SK-N-SH (cell line): ENCODE results near the gene CNTN4. TPM values are rescaled to one million over a fixed set of nuclear protein-coding genes. Genes with fewer than 3 reads are reported as not detected.

ENCODE experiments used
- CTCF ChIA-PET: fragments of 300-600, 350-600 bp; formaldehyde crosslinking; extraction: SDS; loops from one replicate; lab custom pipeline; 2021; lab: Yijun Ruan, JAX
- POLR2A ChIA-PET: fragments of 350-600 bp; sonication (Branson Sonifier 250); formaldehyde crosslinking; extraction: SDS; loops from one replicate; lab custom pipeline; 2020; ENCODE audit warnings: antibody characterized with exemption, inconsistent platforms; lab: Yijun Ruan, JAX
- DNase-seq: peaks from one replicate; pipeline ENCODE4 v3.0.0; 2012
- H2AFZ ChIP-seq: fragments of 200-600 bp; sonication (generic); 2 replicates; pipeline ENCODE4 v1.8.1; 2016; ENCODE audit warnings: antibody characterized with exemption, mild to moderate bottlenecking, low read depth
- H3F3A ChIP-seq: fragments of 200-600 bp; sonication (generic); replicated peaks from 2 replicates; pipeline ENCODE3; 2016; ENCODE audit warnings: antibody characterized with exemption, mild to moderate bottlenecking; ENCODE audit not compliant: insufficient read depth
- H3K27ac ChIP-seq, 2 experiments: fragments of 200-500 bp in 1 of 2; fragments of 200-600 bp in 1 of 2; sonication (Bioruptor generic) in 1 of 2; sonication (generic), shearing (Covaris generic) in 1 of 2; 2 replicates each; pipeline versions ENCODE4 v1.5.1 to v1.6.1; 2014 to 2016; ENCODE audit warnings: low read depth in 2 of 2, inconsistent platforms in 1 of 2, low read length in 1 of 2, mild to moderate bottlenecking in 1 of 2, mixed read lengths in 1 of 2
- H3K27me3 ChIP-seq: fragments of 200-600 bp; sonication (generic), shearing (Covaris generic); 2 replicates; pipeline ENCODE4 v1.6.1; 2016; ENCODE audit warnings: mixed run types; ENCODE audit not compliant: insufficient read depth
- H3K36me3 ChIP-seq, 2 experiments: fragments of 200-500 bp in 1 of 2; fragments of 200-600 bp in 1 of 2; sonication (Bioruptor generic) in 1 of 2; sonication (generic) in 1 of 2; replicated peaks in 1 of 2; 2 replicates each; pipeline versions ENCODE3 to v1.5.1; 2014 to 2016; ENCODE audit warnings: low read length in 1 of 2, mild to moderate bottlenecking in 1 of 2; ENCODE audit not compliant: insufficient read depth in 2 of 2, control insufficient read depth in 1 of 2
- H3K4me1 ChIP-seq, 2 experiments: fragments of 200-500 bp in 1 of 2; fragments of 200-600 bp in 1 of 2; sonication (Bioruptor generic) in 1 of 2; sonication (generic), shearing (Covaris generic) in 1 of 2; 2 replicates each; pipeline versions ENCODE4 v1.5.1 to v1.6.1; 2014 to 2016; ENCODE audit warnings: low read depth in 1 of 2, low read length in 1 of 2, mixed run types in 1 of 2; ENCODE audit not compliant: insufficient read depth in 2 of 2, control insufficient read depth in 1 of 2
- H3K4me2 ChIP-seq: fragments of 200-600 bp; sonication (generic), shearing (Covaris generic); 2 replicates; pipeline ENCODE4 v1.6.1; 2017; ENCODE audit warnings: mixed run types
- H3K4me3 ChIP-seq, 2 experiments: fragments of 200-500 bp in 1 of 2; fragments of 200-600 bp in 1 of 2; sonication (Bioruptor generic) in 1 of 2; sonication (generic), shearing (Covaris generic) in 1 of 2; 2 replicates each; pipeline versions ENCODE4 v1.5.1 to v1.8.1; 2014 to 2016; ENCODE audit warnings: low read depth in 2 of 2, inconsistent platforms in 1 of 2, low read length in 1 of 2, mild to moderate bottlenecking in 1 of 2, mixed read lengths in 1 of 2, moderate library complexity in 1 of 2
- H3K79me2 ChIP-seq: fragments of 200-600 bp; sonication (generic); 2 replicates; pipeline ENCODE4 v1.8.1; 2017; ENCODE audit warnings: mild to moderate bottlenecking; ENCODE audit not compliant: insufficient read depth
- H3K9ac ChIP-seq: fragments of 200-600 bp; sonication (generic); 2 replicates; pipeline ENCODE4 v1.6.1; 2017; ENCODE audit warnings: mixed run types
- H3K9me2 ChIP-seq: fragments of 200-600 bp; sonication (generic); 2 replicates; pipeline ENCODE4 v1.6.1; 2017; ENCODE audit warnings: mixed run types
- H3K9me3 ChIP-seq: fragments of 200-600 bp; sonication (generic); 2 replicates; pipeline ENCODE4 v1.6.1; 2017; ENCODE audit warnings: mixed run types, mild to moderate bottlenecking, moderate library complexity
- H4K20me1 ChIP-seq: fragments of 200-600 bp; sonication (generic); 2 replicates; pipeline ENCODE4 v1.6.1; 2017; ENCODE audit warnings: mild to moderate bottlenecking, mixed run types; ENCODE audit not compliant: insufficient read depth
- CHD2 ChIP-seq: fragments of 150-350 bp; IDR thresholded peaks from 2 replicates; pipeline ENCODE4 v1.6.1; 2018; ENCODE audit warnings: low read length; ENCODE audit not compliant: partially characterized antibody
- EZH2phosphoT487 ChIP-seq: fragments of 200-600 bp; sonication (generic); IDR thresholded peaks from 2 replicates; pipeline ENCODE4 v1.6.1; 2017; ENCODE audit warnings: low read depth, mixed run types, mild to moderate bottlenecking, antibody characterized with exemption, moderate library complexity, borderline replicate concordance
- FOXM1 ChIP-seq: IDR thresholded peaks from 2 replicates; pipeline ENCODE4 v1.4.0; 2012; ENCODE audit warnings: low read depth, mild to moderate bottlenecking
- GABPA ChIP-seq: IDR thresholded peaks from 2 replicates; pipeline ENCODE4 v1.4.0; 2012; ENCODE audit warnings: low read depth, mild to moderate bottlenecking
- GATA2 ChIP-seq: sonication (generic); formaldehyde crosslinking; IDR thresholded peaks from 2 replicates; pipeline ENCODE4 v1.5.0; 2020; ENCODE audit warnings: mild to moderate bottlenecking, missing genetic modification reagents
- MXI1 ChIP-seq: IDR thresholded peaks from 2 replicates; pipeline ENCODE4 v1.6.1; 2012; ENCODE audit warnings: mild to moderate bottlenecking, low read depth, low read length, improper control_type of control experiment
- NFIC ChIP-seq: IDR thresholded peaks from 2 replicates; pipeline ENCODE4 v1.4.0; 2012; ENCODE audit warnings: borderline replicate concordance
- NRF1 ChIP-seq: IDR thresholded peaks from 2 replicates; pipeline ENCODE4 v1.6.1; 2012; ENCODE audit warnings: low read depth, mild to moderate bottlenecking, low read length
- PBX3 ChIP-seq: IDR thresholded peaks from 2 replicates; pipeline ENCODE4; 2012
- RCOR1 ChIP-seq: fragments of 150-350 bp; IDR thresholded peaks from 2 replicates; pipeline ENCODE4 v1.6.1; 2017; ENCODE audit warnings: antibody characterized with exemption, low read length
- RFX5 ChIP-seq: IDR thresholded peaks from 2 replicates; pipeline ENCODE4 v1.6.1; 2012; ENCODE audit warnings: mild to moderate bottlenecking, improper control_type of control experiment, low read length
- RXRA ChIP-seq: IDR thresholded peaks from 2 replicates; pipeline ENCODE4 v1.4.0; 2012; ENCODE audit warnings: low read depth, mild to moderate bottlenecking, borderline replicate concordance
- SMC3 ChIP-seq: IDR thresholded peaks from 2 replicates; pipeline ENCODE4 v1.6.1; 2012; ENCODE audit warnings: low read depth, low read length, improper control_type of control experiment
- TAF1 ChIP-seq: IDR thresholded peaks from 2 replicates; pipeline ENCODE4 v1.6.1; 2012; ENCODE audit warnings: low read depth, mild to moderate bottlenecking, low read length, moderate library complexity, borderline replicate concordance
- TCF12 ChIP-seq: IDR thresholded peaks from 2 replicates; pipeline ENCODE4 v1.4.0; 2012
- TEAD4 ChIP-seq: IDR thresholded peaks from 2 replicates; pipeline ENCODE4 v1.4.0; 2012; ENCODE audit warnings: mild to moderate bottlenecking, borderline replicate concordance; ENCODE audit not compliant: insufficient read depth
- YY1 ChIP-seq: IDR thresholded peaks from 2 replicates; pipeline ENCODE4 v1.4.0; 2012; ENCODE audit warnings: low read depth, mild to moderate bottlenecking
- WGBS: methylation state at CpG from one replicate; pipeline ENCODE4 v1.1.6; 2017; ENCODE audit warnings: low lambda C conversion rate; 5-methylcytosine and 5-hydroxymethylcytosine counted together
- polyA plus RNA-seq, 3 experiments: library from polyadenylated mRNA; depleted of rRNA; stranded (reverse); fragments of >200 nt; gene quantifications; 2 replicates each; pipeline ENCODE4 v1.2.3, GENCODE V29; 2012
- TF ChIP-seq, protein P1 (sequence below): IDR thresholded peaks from 2 replicates; pipeline ENCODE4 v1.4.0; 2012; ENCODE audit warnings: low read depth, borderline replicate concordance
- TF ChIP-seq, protein P2 (sequence below): IDR thresholded peaks from 2 replicates; pipeline ENCODE4 v1.4.0; 2012; ENCODE audit warnings: low read depth
- TF ChIP-seq, protein P3 (sequence below): fragments of 150-350 bp; IDR thresholded peaks from 2 replicates; pipeline ENCODE4 v1.6.1; 2017; ENCODE audit warnings: antibody characterized with exemption, low read length, low read depth, borderline replicate concordance

CNTN4 gene
- polyA plus RNA-seq, 1 of the 3 experiments (the other 2 are of a cell fraction): 0.12 TPM

- DNase-seq: no peak
- no peaks in the 10 kb centered on the region for H4K20me1 ChIP-seq
- TF ChIP-seq TCF12 (no peak), NRF1 (no peak), RFX5 (no peak), TEAD4 (no peak), MXI1 (no peak)
- TF ChIP-seq, protein P1, sequence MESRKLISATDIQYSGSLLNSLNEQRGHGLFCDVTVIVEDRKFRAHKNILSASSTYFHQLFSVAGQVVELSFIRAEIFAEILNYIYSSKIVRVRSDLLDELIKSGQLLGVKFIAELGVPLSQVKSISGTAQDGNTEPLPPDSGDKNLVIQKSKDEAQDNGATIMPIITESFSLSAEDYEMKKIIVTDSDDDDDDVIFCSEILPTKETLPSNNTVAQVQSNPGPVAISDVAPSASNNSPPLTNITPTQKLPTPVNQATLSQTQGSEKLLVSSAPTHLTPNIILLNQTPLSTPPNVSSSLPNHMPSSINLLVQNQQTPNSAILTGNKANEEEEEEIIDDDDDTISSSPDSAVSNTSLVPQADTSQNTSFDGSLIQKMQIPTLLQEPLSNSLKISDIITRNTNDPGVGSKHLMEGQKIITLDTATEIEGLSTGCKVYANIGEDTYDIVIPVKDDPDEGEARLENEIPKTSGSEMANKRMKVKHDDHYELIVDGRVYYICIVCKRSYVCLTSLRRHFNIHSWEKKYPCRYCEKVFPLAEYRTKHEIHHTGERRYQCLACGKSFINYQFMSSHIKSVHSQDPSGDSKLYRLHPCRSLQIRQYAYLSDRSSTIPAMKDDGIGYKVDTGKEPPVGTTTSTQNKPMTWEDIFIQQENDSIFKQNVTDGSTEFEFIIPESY: no peak
- no peak overlapping the region for H3K9ac ChIP-seq
- no peaks in the 10 kb centered on the region for H3K27me3 ChIP-seq
- H3K79me2 ChIP-seq: no peaks in the 10 kb centered on the region
- H3K4me3 ChIP-seq: no peak overlapping the region
- POLR2A ChIA-PET: no interaction called here
- CTCF ChIA-PET: interaction anchor here (0.6 to 0.7 kb wide), 2 partner anchors 95 to 312 kb away, joined by 3 read pairs; no protein-coding TSS in a partner anchor
- H3K4me2 ChIP-seq: no peak overlapping the region
- no peaks in the 10 kb centered on the region; a peak in 1 of 4 replicates for H3K4me1 ChIP-seq
- H2AFZ ChIP-seq: no peak overlapping the region
- H3K27ac ChIP-seq: no peak overlapping the region
- H3K9me3 ChIP-seq: no peaks in the 10 kb centered on the region
- H3K9me2 ChIP-seq: no peaks in the 10 kb centered on the region
- 16% methylated on average over 2 of the region's 2 CpGs for WGBS
- no peaks in the 10 kb centered on the region for H3K36me3 ChIP-seq
- no peaks in the 10 kb centered on the region for H3F3A ChIP-seq
Observed at GRCh38 chr3:2544718-2545117, 446.1 kb downstream of the CNTN4 start.

GRCh38 chr3:2547049-2547448, 448.4 kb downstream of the CNTN4 start:
- Histone ChIP-seq H3K9ac (no peak overlapping the region), H4K20me1 (no peaks in the 10 kb centered on the region), H3K27ac (no peak overlapping the region), H3K79me2 (no peaks in the 10 kb centered on the region), H3K4me2 (no peak overlapping the region), H3K9me3 (no peaks in the 10 kb centered on the region), H3K27me3 (no peaks in the 10 kb centered on the region), H2AFZ (no peak overlapping the region), H3K36me3 (no peaks in the 10 kb centered on the region), H3K4me1 (no peaks in the 10 kb centered on the region), H3K4me3 (no peak overlapping the region), H3F3A (no peaks in the 10 kb centered on the region), H3K9me2 (no peaks in the 10 kb centered on the region)
- 27% methylated on average over 4 of the region's 4 CpGs for WGBS
- CTCF ChIA-PET: no interaction called here
- no peak for TF ChIP-seq TAF1
- no peak for TF ChIP-seq GATA2 (CRISPR knock-in tag)
- TF ChIP-seq RCOR1: no peak
- TF ChIP-seq, protein P2, sequence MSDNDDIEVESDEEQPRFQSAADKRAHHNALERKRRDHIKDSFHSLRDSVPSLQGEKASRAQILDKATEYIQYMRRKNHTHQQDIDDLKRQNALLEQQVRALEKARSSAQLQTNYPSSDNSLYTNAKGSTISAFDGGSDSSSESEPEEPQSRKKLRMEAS: no peak
- no peak for TF ChIP-seq PBX3
- no peak for TF ChIP-seq EZH2phosphoT487
- no peak for TF ChIP-seq TEAD4
- no peak for TF ChIP-seq CHD2
- no peak for TF ChIP-seq MXI1
- TF ChIP-seq, protein P3, sequence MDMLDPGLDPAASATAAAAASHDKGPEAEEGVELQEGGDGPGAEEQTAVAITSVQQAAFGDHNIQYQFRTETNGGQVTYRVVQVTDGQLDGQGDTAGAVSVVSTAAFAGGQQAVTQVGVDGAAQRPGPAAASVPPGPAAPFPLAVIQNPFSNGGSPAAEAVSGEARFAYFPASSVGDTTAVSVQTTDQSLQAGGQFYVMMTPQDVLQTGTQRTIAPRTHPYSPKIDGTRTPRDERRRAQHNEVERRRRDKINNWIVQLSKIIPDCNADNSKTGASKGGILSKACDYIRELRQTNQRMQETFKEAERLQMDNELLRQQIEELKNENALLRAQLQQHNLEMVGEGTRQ: no peak
- TF ChIP-seq FOXM1: no peak
- TF ChIP-seq GABPA: no peak
- TF ChIP-seq, protein P1: no peak
- TF ChIP-seq NFIC: no peak
- no peak for TF ChIP-seq YY1
- no peak for TF ChIP-seq RXRA
- no peak for TF ChIP-seq SMC3
- no peak for DNase-seq
- POLR2A ChIA-PET: no interaction called here
